ENCODE measurements around the gene POU6F1.

POU6F1 gene

GRCh38 chr12:51209259-51209658 is 8.6 kb downstream of the POU6F1 start:
- TF ChIP-seq CTCF (IDR thresholded peaks at IDR 0.05; ENCODE audit: control insufficient read depth, extremely low read depth, insufficient read depth) = no peak
- no peak overlapping the region for H3K4me3 ChIP-seq (ENCODE audit: low read depth, low read length)
- DNase-seq (ENCODE audit: low read depth) = no peak

DNA sequence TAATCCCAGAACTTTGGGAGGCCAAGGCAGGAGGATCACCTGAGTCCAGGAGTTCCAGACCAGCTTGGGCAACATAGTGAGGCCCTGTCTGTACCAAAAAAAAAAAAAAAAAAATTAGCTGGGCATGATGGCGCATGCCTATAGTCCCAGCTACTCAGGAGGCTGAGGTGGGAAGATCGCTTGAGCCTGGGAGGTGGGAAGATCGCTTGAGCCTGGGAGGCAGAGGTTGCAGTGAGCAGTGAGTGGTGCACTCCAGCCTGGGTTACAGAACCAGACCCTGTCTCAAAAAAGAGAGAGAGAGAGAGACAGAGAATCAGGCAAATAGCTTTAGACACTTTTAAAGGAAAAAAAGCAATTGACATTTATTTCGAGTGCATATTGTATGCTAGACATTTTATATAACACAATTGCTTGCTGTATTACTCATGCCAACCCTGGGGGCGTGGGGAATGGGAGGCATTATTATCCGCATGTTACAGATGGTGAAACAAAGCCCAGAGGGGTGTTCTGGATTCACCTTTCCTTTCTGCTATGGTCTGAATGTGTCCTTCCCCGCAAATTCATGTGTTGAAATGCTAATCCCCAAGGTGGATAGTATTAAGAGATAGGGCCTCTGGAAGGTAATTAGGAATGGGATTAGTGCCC is 9.7 kb downstream of the POU6F1 start:
- TF ChIP-seq CTCF (IDR thresholded peaks at IDR 0.05; ENCODE audit: control insufficient read depth, extremely low read depth, insufficient read depth) = no peak

GRCh38 chr12:51205350-51205749 is 12.5 kb downstream of the POU6F1 start:
- no peak overlapping the region for H3K4me3 ChIP-seq (ENCODE audit: low read depth, low read length)
- TF ChIP-seq CTCF (IDR thresholded peaks at IDR 0.05; ENCODE audit: control insufficient read depth, extremely low read depth, insufficient read depth) = no peak
- DNase-seq (ENCODE audit: low read depth) = no peak

More for the DNA sequence above, 9.7 kb downstream of the POU6F1 start:
- no peak overlapping the region for H3K4me3 ChIP-seq (ENCODE audit: low read depth, low read length)
- no peak for DNase-seq (ENCODE audit: low read depth)

GRCh38 chr12:51202718-51203117 is 15.1 kb downstream of the POU6F1 start:
- TF ChIP-seq CTCF (IDR thresholded peaks at IDR 0.05; ENCODE audit: control insufficient read depth, extremely low read depth, insufficient read depth) = no peak
- no peak for DNase-seq (ENCODE audit: low read depth)
- no peak overlapping the region for H3K4me3 ChIP-seq (ENCODE audit: low read depth, low read length)

GRCh38 chr12:51200806-51201205 is 17.1 kb downstream of the POU6F1 start:
- TF ChIP-seq CTCF (IDR thresholded peaks at IDR 0.05; ENCODE audit: control insufficient read depth, extremely low read depth, insufficient read depth) = no peak
- DNase-seq (ENCODE audit: low read depth) = no peak
- no peak overlapping the region for H3K4me3 ChIP-seq (ENCODE audit: low read depth, low read length)

DNA sequence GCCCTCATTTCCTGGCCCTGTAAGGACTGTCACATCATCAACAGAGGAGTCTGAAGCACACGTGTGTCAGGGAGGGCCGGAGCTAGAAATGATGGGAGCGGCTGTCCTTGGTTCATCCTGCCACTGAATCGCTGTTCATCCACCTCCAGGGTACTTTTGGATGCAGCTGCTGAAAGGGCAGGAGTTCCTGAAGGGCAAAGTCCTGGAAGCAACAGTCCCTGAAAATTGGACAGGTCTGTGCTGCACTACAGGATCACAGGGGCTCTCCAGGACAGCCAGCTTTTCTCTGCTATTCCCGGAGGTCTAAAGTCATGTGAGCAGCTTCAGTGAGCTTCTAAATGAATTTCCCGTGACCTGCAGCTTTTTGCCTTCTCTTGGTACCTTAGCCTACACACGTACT is 17.7 kb downstream of the POU6F1 start:
- H3K4me3 ChIP-seq (ENCODE audit: low read depth, low read length) = no peak overlapping the region
- no peak for TF ChIP-seq CTCF (IDR thresholded peaks at IDR 0.05; ENCODE audit: control insufficient read depth, extremely low read depth, insufficient read depth)
- DNase-seq (ENCODE audit: low read depth) = no peak

DNA sequence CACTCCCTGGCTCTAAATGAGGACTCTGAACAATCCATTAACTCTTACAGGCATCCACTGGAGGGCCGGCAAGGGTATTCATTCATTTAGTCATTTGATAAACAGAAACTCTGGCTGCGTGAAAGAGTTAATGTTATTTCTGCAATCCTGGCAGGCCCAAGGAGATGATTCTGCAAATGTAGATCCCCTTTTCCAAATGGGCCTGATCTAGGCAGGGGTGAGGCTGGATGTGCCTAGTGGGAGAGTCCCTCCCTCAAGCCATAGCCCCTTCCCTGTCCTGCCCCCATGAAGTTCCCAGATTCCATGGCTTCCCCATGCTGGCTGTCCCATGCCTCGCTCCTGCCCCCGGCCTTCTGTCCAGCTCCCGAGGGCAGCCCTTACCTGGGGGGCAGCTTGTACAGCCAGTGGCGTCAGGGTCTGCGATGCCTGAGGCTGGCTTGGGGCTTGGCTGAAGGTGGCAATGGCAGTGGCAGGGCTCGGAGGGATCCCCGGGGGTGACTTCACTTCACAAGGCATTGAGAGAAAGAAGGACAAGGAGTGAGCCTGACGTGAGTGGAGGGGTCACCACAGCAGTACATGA is 18.4 kb downstream of the POU6F1 start:
- no peak for DNase-seq (ENCODE audit: low read depth)
- no peak for TF ChIP-seq CTCF (IDR thresholded peaks at IDR 0.05; ENCODE audit: control insufficient read depth, extremely low read depth, insufficient read depth)
- H3K4me3 ChIP-seq (ENCODE audit: low read depth, low read length) = no peak overlapping the region

All from LNCaP clone FGC (cell line).